ENCODE measurements around the gene SNX5. TPM values are rescaled to one million over a fixed set of nuclear protein-coding genes. Genes with fewer than 3 reads are reported as not detected.

The SNX5 gene
- total RNA-seq, 1 experiment from 2014 or later, result 43.0 TPM

DNA sequence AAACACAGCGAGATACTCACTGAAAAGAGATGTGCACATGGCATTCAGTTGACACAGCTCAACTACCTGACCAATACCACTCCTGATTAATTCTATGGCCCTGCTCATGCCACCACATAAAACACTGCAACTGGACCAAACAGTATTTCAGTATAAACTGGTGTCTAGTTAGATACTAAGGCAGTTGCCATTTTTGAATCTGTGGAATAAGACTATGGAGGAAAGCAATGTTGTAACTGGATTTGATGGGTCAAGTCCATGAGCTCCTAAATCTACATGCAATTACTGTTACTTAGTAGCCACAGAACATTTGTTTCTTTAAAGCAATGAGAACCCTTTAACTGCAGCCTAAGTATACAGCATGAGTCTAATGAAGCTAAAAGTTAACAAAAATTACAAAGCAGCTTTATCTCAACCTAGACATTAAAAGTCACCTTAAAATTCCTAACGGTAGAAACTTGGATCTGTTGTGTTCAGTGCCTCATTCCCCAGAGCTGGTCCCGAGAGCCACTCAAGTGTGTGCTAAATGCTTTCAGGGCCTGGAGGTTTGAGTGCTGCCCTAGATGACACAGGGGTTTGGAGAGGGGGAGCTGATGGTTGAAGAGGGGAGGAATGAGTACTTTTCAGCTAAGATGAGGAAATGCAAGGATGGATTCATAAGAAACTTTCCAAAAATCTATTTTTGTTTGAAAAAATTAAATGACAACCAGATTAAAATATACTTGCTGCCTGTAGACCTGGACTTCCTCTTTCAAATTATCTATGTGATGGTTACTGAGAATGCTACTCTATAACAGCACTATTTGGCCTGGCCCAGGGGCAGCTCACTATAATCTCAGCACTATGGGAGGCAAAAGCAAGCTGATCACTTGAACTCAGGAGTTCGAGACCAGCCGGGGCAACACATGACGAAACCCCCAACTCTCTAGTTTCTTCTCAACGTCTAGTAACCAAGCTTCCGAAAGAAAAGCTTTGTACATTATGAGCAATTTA, 15.6 kb downstream of the SNX5 start:
- intact Hi-C loops (cut with micrococcal nuclease; ENCODE audit: unreplicated experiment), result no loop called here
- H3K27ac Mint-ChIP-seq (ENCODE audit: unreplicated experiment), result no peak overlapping the region
- BruUV-seq (replicated peaks), result no TSS peak
- no peaks in the 10 kb centered on the region for H3K4me1 Mint-ChIP-seq (ENCODE audit: low read depth, unreplicated experiment)
- CTCF ChIA-PET, result no interaction called here
- no peak overlapping the region for H3K4me3 Mint-ChIP-seq (ENCODE audit: low read depth, unreplicated experiment)
- no peak for DNase-seq
- TF ChIP-seq CTCF (IDR thresholded peaks at IDR 0.05; ENCODE audit: unreplicated experiment), result no peak
- peaks cover 24% of the 10 kb centered on the region for H3K36me3 Mint-ChIP-seq (ENCODE audit: insufficient read depth, unreplicated experiment)
- no peaks in the 10 kb centered on the region for H3K27me3 Mint-ChIP-seq (ENCODE audit: unreplicated experiment)
- no peaks in the 10 kb centered on the region for H3K9me3 Mint-ChIP-seq (ENCODE audit: low read depth, unreplicated experiment)

DNA sequence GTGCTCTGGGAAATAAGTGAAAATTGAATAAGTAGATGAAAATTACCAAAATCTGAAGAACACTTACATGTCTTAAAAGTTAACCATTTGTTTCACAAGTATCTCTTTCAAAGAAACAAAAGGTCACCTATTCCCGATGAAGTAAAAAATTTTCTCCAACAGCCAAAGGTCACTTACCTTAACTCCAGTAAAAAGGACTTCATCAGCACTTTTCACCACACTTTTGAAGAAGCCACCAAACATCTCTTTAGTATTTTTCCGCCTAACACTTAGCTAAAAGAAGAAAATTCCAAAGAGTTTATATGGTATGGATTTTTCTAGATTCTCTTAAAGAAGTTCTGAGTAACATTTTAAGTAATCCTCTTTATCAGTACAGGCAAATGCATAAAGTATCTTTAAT, 17.3 kb downstream of the SNX5 start:
- no peaks in the 10 kb centered on the region for H3K27me3 Mint-ChIP-seq (ENCODE audit: unreplicated experiment)
- H3K9me3 Mint-ChIP-seq (ENCODE audit: low read depth, unreplicated experiment), result no peaks in the 10 kb centered on the region
- H3K27ac Mint-ChIP-seq (ENCODE audit: unreplicated experiment), result no peak overlapping the region
- DNase-seq, result no peak
- CTCF ChIA-PET, result no interaction called here
- H3K4me3 Mint-ChIP-seq (ENCODE audit: low read depth, unreplicated experiment), result no peak overlapping the region
- intact Hi-C loops (cut with micrococcal nuclease; ENCODE audit: unreplicated experiment), result no loop called here
- no TSS peak for BruUV-seq (replicated peaks)
- H3K36me3 Mint-ChIP-seq (ENCODE audit: insufficient read depth, unreplicated experiment), result peaks cover 19% of the 10 kb centered on the region
- H3K4me1 Mint-ChIP-seq (ENCODE audit: low read depth, unreplicated experiment), result no peaks in the 10 kb centered on the region
- TF ChIP-seq CTCF (IDR thresholded peaks at IDR 0.05; ENCODE audit: unreplicated experiment), result no peak

GRCh38 chr20:17950670-17951069, 17.9 kb downstream of the SNX5 start:
- no peaks in the 10 kb centered on the region for H3K27me3 Mint-ChIP-seq (ENCODE audit: unreplicated experiment)
- no TSS peak for BruUV-seq (replicated peaks)
- H3K27ac Mint-ChIP-seq (ENCODE audit: unreplicated experiment), result no peak overlapping the region
- H3K9me3 Mint-ChIP-seq (ENCODE audit: low read depth, unreplicated experiment), result no peaks in the 10 kb centered on the region
- H3K4me1 Mint-ChIP-seq (ENCODE audit: low read depth, unreplicated experiment), result no peaks in the 10 kb centered on the region
- intact Hi-C loops (cut with micrococcal nuclease; ENCODE audit: unreplicated experiment), result no loop called here
- DNase-seq, result no peak
- CTCF ChIA-PET, result no interaction called here
- no peak overlapping the region for H3K4me3 Mint-ChIP-seq (ENCODE audit: low read depth, unreplicated experiment)
- no peak for TF ChIP-seq CTCF (IDR thresholded peaks at IDR 0.05; ENCODE audit: unreplicated experiment)
- peaks cover 25% of the 10 kb centered on the region for H3K36me3 Mint-ChIP-seq (ENCODE audit: insufficient read depth, unreplicated experiment)

DNA sequence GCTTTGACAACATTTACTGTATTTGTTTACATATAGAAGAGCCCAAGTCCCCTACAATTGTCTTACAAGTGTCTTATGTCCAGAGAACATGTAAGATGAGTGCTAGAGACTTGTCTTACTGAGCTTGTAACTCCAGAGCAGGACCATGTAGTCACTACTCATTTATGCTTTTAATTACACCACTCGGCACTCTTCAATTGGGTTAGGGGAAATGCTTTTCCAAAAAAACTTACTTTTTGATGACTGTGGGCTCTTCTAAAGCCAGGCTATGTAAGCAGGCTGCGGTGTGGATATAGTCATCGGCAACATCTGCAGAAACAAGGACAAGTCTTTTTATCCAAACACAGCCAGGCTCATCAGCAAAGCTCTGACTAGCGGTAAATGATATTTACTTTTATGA, 18.7 kb downstream of the SNX5 start:
- Mint-ChIP-seq H3K9me3 (ENCODE audit: low read depth, unreplicated experiment) (no peaks in the 10 kb centered on the region), H3K27me3 (ENCODE audit: unreplicated experiment) (no peaks in the 10 kb centered on the region), H3K27ac (ENCODE audit: unreplicated experiment) (no peak overlapping the region), H3K4me3 (ENCODE audit: low read depth, unreplicated experiment) (no peak overlapping the region), H3K36me3 (ENCODE audit: insufficient read depth, unreplicated experiment) (peaks cover 21% of the 10 kb centered on the region), H3K4me1 (ENCODE audit: low read depth, unreplicated experiment) (no peaks in the 10 kb centered on the region)
- no peak for TF ChIP-seq CTCF (IDR thresholded peaks at IDR 0.05; ENCODE audit: unreplicated experiment)
- intact Hi-C loops (cut with micrococcal nuclease; ENCODE audit: unreplicated experiment), result no loop called here
- CTCF ChIA-PET, result no interaction called here
- no TSS peak for BruUV-seq (replicated peaks)
- DNase-seq, result no peak
